Liver (tissue), 9 donors: ENCODE data around the gene MARK2. TPM values are rescaled to one million over a fixed set of nuclear protein-coding genes. Genes with fewer than 3 reads are reported as not detected.

ENCODE experiments used
- DNase-seq: peaks from one replicate; pipeline ENCODE4 v3.0.0-alpha.2; 2017; ENCODE audit warnings: low spot score
- H3K27ac ChIP-seq, 2 donors: one replicate each; pipeline ENCODE4 v1.7.0; 2013; ENCODE audit warnings: inconsistent platforms in 2 of 2, low read length in 2 of 2, control low read depth in 1 of 2, low read depth in 1 of 2, mild to moderate bottlenecking in 1 of 2
- H3K27me3 ChIP-seq, 4 donors: one replicate each; pipeline versions ENCODE4 v1.6.1 to v1.7.0; 2013; ENCODE audit warnings: low read length in 3 of 4, inconsistent platforms in 1 of 4, mild to moderate bottlenecking in 1 of 4, moderate library complexity in 1 of 4; ENCODE audit not compliant: control insufficient read depth in 4 of 4, insufficient read depth in 4 of 4
- H3K36me3 ChIP-seq, 4 donors: one replicate each; pipeline versions ENCODE4 v1.6.1 to v1.7.0; 2013; ENCODE audit warnings: low read length in 3 of 4, mild to moderate bottlenecking in 3 of 4, low read depth in 1 of 4, moderate library complexity in 1 of 4; ENCODE audit not compliant: control insufficient read depth in 4 of 4, insufficient read depth in 3 of 4
- H3K4me1 ChIP-seq, 4 donors: one replicate each; pipeline versions ENCODE4 v1.6.1 to v1.7.0; 2013; ENCODE audit warnings: low read length in 3 of 4, mild to moderate bottlenecking in 3 of 4, moderate library complexity in 1 of 4; ENCODE audit not compliant: control insufficient read depth in 4 of 4, insufficient read depth in 4 of 4
- H3K4me3 ChIP-seq, 3 donors: one replicate each; pipeline versions ENCODE4 v1.6.1 to v1.7.0; 2013; ENCODE audit warnings: low read length in 3 of 3, control low read depth in 1 of 3, low read depth in 1 of 3, mild to moderate bottlenecking in 1 of 3
- H3K9ac ChIP-seq, 2 donors: one replicate each; pipeline ENCODE4 v1.7.0; 2013; ENCODE audit warnings: low read length in 2 of 2, mild to moderate bottlenecking in 2 of 2, moderate library complexity in 2 of 2, control low read depth in 1 of 2, low read depth in 1 of 2
- H3K9me3 ChIP-seq, 4 donors: one replicate each; pipeline versions ENCODE4 v1.6.1 to v1.7.0; 2013; ENCODE audit warnings: low read length in 3 of 4; ENCODE audit not compliant: control insufficient read depth in 4 of 4
- ATF3 ChIP-seq: IDR thresholded peaks from 2 replicates; pipeline ENCODE4 v1.6.1; 2016; ENCODE audit warnings: antibody characterized with exemption
- EGR1 ChIP-seq, 2 donors: IDR thresholded peaks; 2 replicates each; pipeline ENCODE4 v1.6.1; 2016 to 2018; ENCODE audit warnings: antibody characterized with exemption in 2 of 2, low read depth in 2 of 2
- FOXA1 ChIP-seq: IDR thresholded peaks from 2 replicates; pipeline ENCODE4 v1.6.1; 2016; ENCODE audit warnings: antibody characterized with exemption
- FOXA2 ChIP-seq: IDR thresholded peaks from 2 replicates; pipeline ENCODE4 v1.6.1; 2016; ENCODE audit warnings: antibody characterized with exemption
- GABPA ChIP-seq, 2 donors: IDR thresholded peaks in 1 of 2; conservative IDR thresholded peaks in 1 of 2; 2 replicates each; pipeline ENCODE4 v1.6.1; 2016; ENCODE audit warnings: antibody characterized with exemption in 2 of 2, mild to moderate bottlenecking in 1 of 2, moderate library complexity in 1 of 2
- HNF4A ChIP-seq, 2 donors: conservative IDR thresholded peaks; 2 replicates each; pipeline ENCODE4 v1.6.1; 2016; ENCODE audit warnings: antibody characterized with exemption in 2 of 2, mild to moderate bottlenecking in 2 of 2
- HNF4G ChIP-seq: IDR thresholded peaks from 2 replicates; pipeline ENCODE4 v1.6.1; 2016; ENCODE audit warnings: antibody characterized with exemption
- JUND ChIP-seq, 2 donors: IDR thresholded peaks; 2 replicates each; pipeline ENCODE4 v1.6.1; 2016; ENCODE audit warnings: antibody characterized with exemption in 2 of 2
- MAX ChIP-seq: IDR thresholded peaks from 2 replicates; pipeline ENCODE4 v1.6.1; 2016; ENCODE audit warnings: antibody characterized with exemption
- NR2F2 ChIP-seq: IDR thresholded peaks from 2 replicates; pipeline ENCODE4 v1.6.1; 2016; ENCODE audit warnings: antibody characterized with exemption
- RAD21 ChIP-seq, 2 donors: IDR thresholded peaks; 2 replicates each; pipeline ENCODE4 v1.6.1; 2016; ENCODE audit warnings: antibody characterized with exemption in 2 of 2, mild to moderate bottlenecking in 2 of 2
- SP1 ChIP-seq: IDR thresholded peaks from 2 replicates; pipeline ENCODE4 v1.6.1; 2018; ENCODE audit warnings: antibody characterized with exemption, mild to moderate bottlenecking
- TAF1 ChIP-seq: conservative IDR thresholded peaks from 2 replicates; pipeline ENCODE4 v1.6.1; 2016; ENCODE audit warnings: antibody characterized with exemption, mild to moderate bottlenecking
- YY1 ChIP-seq: IDR thresholded peaks from 2 replicates; pipeline ENCODE4 v1.6.1; 2016; ENCODE audit warnings: antibody characterized with exemption, mild to moderate bottlenecking
- WGBS: extraction: QIAGEN DNeasy Blood & Tissue Kit; methylation state at CpG from one replicate; pipeline ENCODE4 v1.1.7; 2013; 5-methylcytosine and 5-hydroxymethylcytosine counted together
- polyA plus RNA-seq, 2 donors: library from polyadenylated mRNA; stranded (reverse) in 1 of 2; unstranded in 1 of 2; fragments of 200-250 nt in 1 of 2; fragments of >200 nt in 1 of 2; fragmentation: Nextera tagmentation in 1 of 2; extraction: Ambion mirVana in 1 of 2; gene quantifications; one replicate each; pipeline versions ENCODE4 v1.2.1 to v1.2.3, GENCODE V29; 2013 to 2015
- total RNA-seq, 2 donors: library from RNA; depleted of rRNA; stranded (reverse); fragments of >200 nt; gene quantifications; one replicate each; pipeline ENCODE4 v1.2.3, GENCODE V29; 2014
- TF ChIP-seq, protein P1 (sequence below): fragments of 150-350 bp; IDR thresholded peaks from 2 replicates; pipeline ENCODE4 v1.5.1; 2017; ENCODE audit warnings: improper control_type of control experiment, low read depth, low read length; ENCODE audit not compliant: missing input control
- TF ChIP-seq, protein P2 (sequence below): IDR thresholded peaks from 2 replicates; pipeline ENCODE4 v1.6.1; 2016; ENCODE audit warnings: antibody characterized with exemption, mild to moderate bottlenecking
- donor health status: healthy.
- donor health status: healthy.
- donor health status: healthy.
- donor health status: healthy.
- donor health status: healthy.

The MARK2 gene
- total and polyA plus RNA-seq, 4 donors: 3.4 to 11.6 (median 8.0) TPM

DNA sequence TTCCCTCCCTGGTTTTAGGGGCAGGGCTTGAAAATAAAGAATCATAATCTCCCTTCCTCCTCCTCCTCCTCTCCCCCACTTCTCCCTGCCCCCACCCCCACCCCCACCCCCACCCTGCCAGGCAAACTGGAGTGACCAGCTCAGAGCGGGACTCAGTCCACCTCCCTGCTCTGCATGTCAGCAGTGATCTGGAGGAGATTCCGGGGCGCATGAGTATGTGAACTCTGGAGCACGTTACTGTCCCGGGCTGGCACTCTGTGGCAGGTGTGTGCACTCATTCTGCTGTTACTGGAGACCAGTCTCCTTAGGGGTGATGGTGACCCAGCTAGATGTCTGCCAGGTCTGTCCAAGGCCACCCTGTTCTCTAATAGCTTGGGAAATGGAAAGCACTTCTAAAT, 33.9 kb downstream of the MARK2 start:
- WGBS: 35% methylated on average over 5 of the region's 5 CpGs
- TF ChIP-seq YY1 (no peak), SP1 (no peak), RAD21 (IDR thresholded peaks at IDR 0.05) (no peak), JUND (IDR thresholded peaks at IDR 0.05) (no peak), TAF1 (no peak), HNF4A (conservative IDR thresholded peaks at IDR 0.05) (no peak), EGR1 (IDR thresholded peaks at IDR 0.05; ENCODE audit: low read depth in 2 of 2) (no peak), MAX (no peak), FOXA2 (no peak), GABPA (IDR thresholded peaks at IDR 0.05 in 1 of 2, conservative IDR thresholded peaks at IDR 0.05 in 1 of 2) (no peak), FOXA1 (no peak), HNF4G (no peak), NR2F2 (no peak)
- TF ChIP-seq, protein P1, sequence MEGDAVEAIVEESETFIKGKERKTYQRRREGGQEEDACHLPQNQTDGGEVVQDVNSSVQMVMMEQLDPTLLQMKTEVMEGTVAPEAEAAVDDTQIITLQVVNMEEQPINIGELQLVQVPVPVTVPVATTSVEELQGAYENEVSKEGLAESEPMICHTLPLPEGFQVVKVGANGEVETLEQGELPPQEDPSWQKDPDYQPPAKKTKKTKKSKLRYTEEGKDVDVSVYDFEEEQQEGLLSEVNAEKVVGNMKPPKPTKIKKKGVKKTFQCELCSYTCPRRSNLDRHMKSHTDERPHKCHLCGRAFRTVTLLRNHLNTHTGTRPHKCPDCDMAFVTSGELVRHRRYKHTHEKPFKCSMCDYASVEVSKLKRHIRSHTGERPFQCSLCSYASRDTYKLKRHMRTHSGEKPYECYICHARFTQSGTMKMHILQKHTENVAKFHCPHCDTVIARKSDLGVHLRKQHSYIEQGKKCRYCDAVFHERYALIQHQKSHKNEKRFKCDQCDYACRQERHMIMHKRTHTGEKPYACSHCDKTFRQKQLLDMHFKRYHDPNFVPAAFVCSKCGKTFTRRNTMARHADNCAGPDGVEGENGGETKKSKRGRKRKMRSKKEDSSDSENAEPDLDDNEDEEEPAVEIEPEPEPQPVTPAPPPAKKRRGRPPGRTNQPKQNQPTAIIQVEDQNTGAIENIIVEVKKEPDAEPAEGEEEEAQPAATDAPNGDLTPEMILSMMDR: no peak
- TF ChIP-seq, protein P2, sequence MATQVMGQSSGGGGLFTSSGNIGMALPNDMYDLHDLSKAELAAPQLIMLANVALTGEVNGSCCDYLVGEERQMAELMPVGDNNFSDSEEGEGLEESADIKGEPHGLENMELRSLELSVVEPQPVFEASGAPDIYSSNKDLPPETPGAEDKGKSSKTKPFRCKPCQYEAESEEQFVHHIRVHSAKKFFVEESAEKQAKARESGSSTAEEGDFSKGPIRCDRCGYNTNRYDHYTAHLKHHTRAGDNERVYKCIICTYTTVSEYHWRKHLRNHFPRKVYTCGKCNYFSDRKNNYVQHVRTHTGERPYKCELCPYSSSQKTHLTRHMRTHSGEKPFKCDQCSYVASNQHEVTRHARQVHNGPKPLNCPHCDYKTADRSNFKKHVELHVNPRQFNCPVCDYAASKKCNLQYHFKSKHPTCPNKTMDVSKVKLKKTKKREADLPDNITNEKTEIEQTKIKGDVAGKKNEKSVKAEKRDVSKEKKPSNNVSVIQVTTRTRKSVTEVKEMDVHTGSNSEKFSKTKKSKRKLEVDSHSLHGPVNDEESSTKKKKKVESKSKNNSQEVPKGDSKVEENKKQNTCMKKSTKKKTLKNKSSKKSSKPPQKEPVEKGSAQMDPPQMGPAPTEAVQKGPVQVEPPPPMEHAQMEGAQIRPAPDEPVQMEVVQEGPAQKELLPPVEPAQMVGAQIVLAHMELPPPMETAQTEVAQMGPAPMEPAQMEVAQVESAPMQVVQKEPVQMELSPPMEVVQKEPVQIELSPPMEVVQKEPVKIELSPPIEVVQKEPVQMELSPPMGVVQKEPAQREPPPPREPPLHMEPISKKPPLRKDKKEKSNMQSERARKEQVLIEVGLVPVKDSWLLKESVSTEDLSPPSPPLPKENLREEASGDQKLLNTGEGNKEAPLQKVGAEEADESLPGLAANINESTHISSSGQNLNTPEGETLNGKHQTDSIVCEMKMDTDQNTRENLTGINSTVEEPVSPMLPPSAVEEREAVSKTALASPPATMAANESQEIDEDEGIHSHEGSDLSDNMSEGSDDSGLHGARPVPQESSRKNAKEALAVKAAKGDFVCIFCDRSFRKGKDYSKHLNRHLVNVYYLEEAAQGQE: no peak
- Histone ChIP-seq H3K9ac (no peak overlapping the region), H3K9me3 (no peaks in the 10 kb centered on the region), H3K4me1 (peaks cover 7 to 46% (median 38%) of the 10 kb centered on the region in 4 donors), H3K36me3 (no peaks in the 10 kb centered on the region), H3K4me3 (no peak overlapping the region), H3K27ac (peak overlapping the region; percentile 65 to 74), H3K27me3 (no peaks in the 10 kb centered on the region)
- no peak for DNase-seq

DNA sequence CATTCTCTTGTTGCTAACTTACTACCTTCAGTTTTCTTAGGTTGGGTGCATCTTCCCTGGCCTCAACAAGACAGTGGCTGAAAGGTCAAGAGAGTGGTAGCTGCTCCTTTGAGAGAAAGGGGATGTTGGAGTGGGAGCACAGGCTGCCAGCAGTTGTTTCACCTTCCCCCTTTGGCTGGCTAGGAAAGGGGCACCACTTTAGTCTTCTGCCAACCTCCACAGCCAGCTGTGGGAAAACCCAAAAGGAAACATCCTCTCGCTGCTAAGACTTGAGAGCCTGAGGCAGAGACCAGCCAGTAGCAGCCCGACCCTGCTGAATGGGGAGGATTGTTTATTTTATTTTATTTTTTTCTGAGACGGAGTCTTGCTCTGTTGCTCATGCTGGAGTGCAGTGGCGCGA, 34.4 kb downstream of the MARK2 start:
- peaks cover 7 to 46% (median 38%) of the 10 kb centered on the region in 4 donors for H3K4me1 ChIP-seq
- no peaks in the 10 kb centered on the region for H3K36me3 ChIP-seq
- no peak overlapping the region for H3K27ac ChIP-seq
- H3K9me3 ChIP-seq: no peaks in the 10 kb centered on the region
- H3K9ac ChIP-seq: no peak overlapping the region
- H3K4me3 ChIP-seq: no peak overlapping the region
- 86% methylated on average over 5 of the region's 5 CpGs for WGBS
- H3K27me3 ChIP-seq: no peaks in the 10 kb centered on the region
- TF ChIP-seq ATF3 (no peak), HNF4A (conservative IDR thresholded peaks at IDR 0.05) (no peak), EGR1 (IDR thresholded peaks at IDR 0.05; ENCODE audit: low read depth in 2 of 2) (no peak), GABPA (IDR thresholded peaks at IDR 0.05 in 1 of 2, conservative IDR thresholded peaks at IDR 0.05 in 1 of 2) (no peak), NR2F2 (no peak)
- TF ChIP-seq, protein P1: no peak
- DNase-seq: no peak
